Brain microvascular endothelial cell (primary cell): ENCODE results near the gene XPNPEP1.

Source experiments
- DNase-seq: peaks from one replicate; pipeline ENCODE4 v3.0.0-alpha.2; 2020
- H3K27ac ChIP-seq: fragments of 250-450 bp; sonication (Bioruptor Pico); 2 replicates; pipeline ENCODE4 v1.5.1; 2020; ENCODE audit warnings: mild to moderate bottlenecking, moderate library complexity
- H3K27me3 ChIP-seq: fragments of 250-450 bp; sonication (Bioruptor Pico); replicated peaks from 2 replicates; pipeline ENCODE4 v1.5.1; 2020; ENCODE audit warnings: mild to moderate bottlenecking
- H3K36me3 ChIP-seq: fragments of 250-450 bp; sonication (Bioruptor Pico); replicated peaks from 2 replicates; pipeline ENCODE4 v1.5.1; 2020; ENCODE audit warnings: mild to moderate bottlenecking
- H3K4me3 ChIP-seq: 2 replicates; pipeline ENCODE4 v1.5.1; 2011; ENCODE audit warnings: low read depth, mild to moderate bottlenecking, control low read depth, low read length, moderate library complexity
- in situ Hi-C: cut with HindIII; loops from 2 replicates; pipeline ENCODE4 v1.10.0; 2017; ENCODE audit warnings: low sequenced_read_pairs, low pct_ligation_motif_present
- TF ChIP-seq, protein P1 (sequence below): IDR thresholded peaks from 2 replicates; pipeline ENCODE4 v1.5.1; 2011; ENCODE audit warnings: low read depth, mild to moderate bottlenecking, moderate library complexity, low read length, control low read depth, inconsistent platforms; ENCODE audit errors: missing control alignments

Gene XPNPEP1

DNA sequence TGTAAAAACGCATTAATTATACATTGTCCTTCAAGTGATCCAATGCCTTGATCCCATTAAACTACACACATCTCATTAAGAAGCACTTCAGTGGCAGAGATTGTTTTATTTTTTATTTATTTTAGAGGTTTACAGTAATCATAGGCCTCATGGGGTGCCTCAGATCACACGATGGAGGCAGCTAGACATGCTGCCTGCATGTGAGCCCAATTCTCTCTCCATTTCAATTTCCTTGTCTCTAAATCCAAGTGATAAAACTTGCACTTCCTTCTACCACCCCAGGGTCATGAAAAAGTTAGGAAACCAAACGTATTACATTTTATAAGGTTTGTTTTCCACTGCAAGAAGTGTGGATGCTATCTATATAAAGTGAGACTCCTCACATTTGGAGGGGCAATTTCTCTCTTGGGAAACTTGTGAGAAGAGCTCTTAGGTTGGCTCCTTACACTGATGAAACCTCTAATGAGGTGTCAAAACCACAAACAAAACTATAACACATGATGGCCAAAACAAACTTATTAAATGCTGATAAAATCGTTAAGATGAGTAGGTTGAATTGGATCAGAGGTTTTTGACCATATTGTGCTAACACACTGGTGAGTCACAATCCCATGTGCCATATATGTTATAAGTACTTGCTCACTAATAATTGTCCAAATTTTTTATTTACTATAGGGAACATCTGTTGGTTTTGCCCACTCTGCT, 22.3 kb upstream of the XPNPEP1 start:
- no peak for DNase-seq
- in situ Hi-C loops: no loop called here
- no peaks in the 10 kb centered on the region for H3K36me3 ChIP-seq
- no peak overlapping the region for H3K4me3 ChIP-seq
- no peaks in the 10 kb centered on the region for H3K27me3 ChIP-seq
- H3K27ac ChIP-seq: no peak overlapping the region
- TF ChIP-seq, protein P1, sequence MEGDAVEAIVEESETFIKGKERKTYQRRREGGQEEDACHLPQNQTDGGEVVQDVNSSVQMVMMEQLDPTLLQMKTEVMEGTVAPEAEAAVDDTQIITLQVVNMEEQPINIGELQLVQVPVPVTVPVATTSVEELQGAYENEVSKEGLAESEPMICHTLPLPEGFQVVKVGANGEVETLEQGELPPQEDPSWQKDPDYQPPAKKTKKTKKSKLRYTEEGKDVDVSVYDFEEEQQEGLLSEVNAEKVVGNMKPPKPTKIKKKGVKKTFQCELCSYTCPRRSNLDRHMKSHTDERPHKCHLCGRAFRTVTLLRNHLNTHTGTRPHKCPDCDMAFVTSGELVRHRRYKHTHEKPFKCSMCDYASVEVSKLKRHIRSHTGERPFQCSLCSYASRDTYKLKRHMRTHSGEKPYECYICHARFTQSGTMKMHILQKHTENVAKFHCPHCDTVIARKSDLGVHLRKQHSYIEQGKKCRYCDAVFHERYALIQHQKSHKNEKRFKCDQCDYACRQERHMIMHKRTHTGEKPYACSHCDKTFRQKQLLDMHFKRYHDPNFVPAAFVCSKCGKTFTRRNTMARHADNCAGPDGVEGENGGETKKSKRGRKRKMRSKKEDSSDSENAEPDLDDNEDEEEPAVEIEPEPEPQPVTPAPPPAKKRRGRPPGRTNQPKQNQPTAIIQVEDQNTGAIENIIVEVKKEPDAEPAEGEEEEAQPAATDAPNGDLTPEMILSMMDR: no peak

DNA sequence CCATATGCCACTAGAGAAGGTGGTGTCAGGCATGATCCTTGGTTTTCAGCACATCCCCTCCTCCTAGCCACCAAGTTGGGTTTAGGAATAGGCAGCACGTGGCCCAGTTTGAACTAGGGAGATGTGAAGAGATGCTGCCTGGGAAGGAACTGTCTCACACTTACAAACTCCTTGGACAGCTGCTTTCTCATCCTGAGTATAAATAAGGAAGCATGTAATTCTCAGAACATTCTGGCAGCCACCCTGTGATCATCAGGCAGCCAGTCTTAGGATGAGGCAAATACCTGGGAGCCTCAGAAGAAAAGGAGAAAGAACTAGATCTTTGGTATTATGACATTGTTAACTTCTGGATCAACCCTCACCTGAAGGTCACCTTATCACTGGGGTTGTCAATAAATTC, 21.3 kb upstream of the XPNPEP1 start:
- H3K36me3 ChIP-seq: no peaks in the 10 kb centered on the region
- no peak overlapping the region for H3K4me3 ChIP-seq
- no peaks in the 10 kb centered on the region for H3K27me3 ChIP-seq
- H3K27ac ChIP-seq: no peak overlapping the region
- no peak for DNase-seq
- TF ChIP-seq, protein P1: no peak
- in situ Hi-C loops: no loop called here

DNA sequence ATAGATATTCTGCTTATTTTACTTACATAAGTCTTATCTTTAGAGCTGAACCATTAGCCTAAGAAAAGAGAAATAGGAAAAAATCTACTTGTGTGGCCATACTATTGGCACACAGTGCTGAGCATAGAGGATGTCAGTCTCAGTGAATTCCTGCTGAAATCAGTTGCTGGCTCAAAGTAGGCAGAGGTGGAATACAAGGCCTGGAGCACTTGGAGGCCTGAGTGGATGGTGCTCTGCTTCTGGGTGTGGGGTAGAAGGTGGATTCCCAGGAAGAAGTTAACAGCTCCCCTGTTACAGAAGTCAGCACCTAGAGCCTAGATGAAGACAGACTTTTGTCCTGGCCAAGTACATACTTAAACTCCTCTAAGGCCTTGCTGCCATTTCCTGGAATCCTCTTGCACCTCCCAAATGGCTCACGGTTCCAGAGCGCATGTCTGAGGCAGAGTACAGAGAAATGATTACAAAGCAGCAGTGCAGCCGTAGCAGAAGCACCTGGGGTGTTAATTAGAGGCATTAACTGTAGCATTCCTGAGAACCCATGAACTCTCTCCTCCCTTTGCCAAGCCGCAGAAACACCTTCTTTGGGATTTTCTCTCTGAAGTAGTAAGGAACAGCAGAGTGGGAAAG, 18.0 kb upstream of the XPNPEP1 start:
- no peaks in the 10 kb centered on the region for H3K36me3 ChIP-seq
- no peak overlapping the region for H3K27ac ChIP-seq
- TF ChIP-seq, protein P1: no peak
- in situ Hi-C loops: no loop called here
- H3K4me3 ChIP-seq: no peak overlapping the region
- DNase-seq: no peak
- H3K27me3 ChIP-seq: no peaks in the 10 kb centered on the region

DNA sequence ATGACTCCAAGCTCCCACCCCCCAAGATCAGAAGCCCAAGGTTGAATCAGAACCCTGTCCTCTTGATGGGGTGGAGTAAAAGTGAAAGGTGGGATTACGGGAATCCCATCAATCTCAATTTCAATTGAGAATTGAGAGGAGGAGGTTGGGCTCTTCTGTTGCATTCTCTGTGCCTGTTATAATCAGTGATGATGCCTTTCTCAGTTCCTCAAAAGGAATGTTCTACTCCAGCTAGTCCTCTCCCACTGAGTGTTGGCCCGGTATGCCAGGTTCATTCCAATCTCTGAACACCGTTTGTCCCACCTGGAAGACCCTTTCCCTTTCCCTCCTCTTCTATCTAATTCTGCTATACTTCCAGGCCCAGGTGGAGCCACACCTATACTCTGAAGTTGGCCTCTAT, 17.2 kb upstream of the XPNPEP1 start:
- no peaks in the 10 kb centered on the region for H3K27me3 ChIP-seq
- no peak overlapping the region for H3K27ac ChIP-seq
- no peak for DNase-seq
- no peak overlapping the region for H3K4me3 ChIP-seq
- TF ChIP-seq, protein P1: no peak
- in situ Hi-C loops: no loop called here
- H3K36me3 ChIP-seq: no peaks in the 10 kb centered on the region

DNA sequence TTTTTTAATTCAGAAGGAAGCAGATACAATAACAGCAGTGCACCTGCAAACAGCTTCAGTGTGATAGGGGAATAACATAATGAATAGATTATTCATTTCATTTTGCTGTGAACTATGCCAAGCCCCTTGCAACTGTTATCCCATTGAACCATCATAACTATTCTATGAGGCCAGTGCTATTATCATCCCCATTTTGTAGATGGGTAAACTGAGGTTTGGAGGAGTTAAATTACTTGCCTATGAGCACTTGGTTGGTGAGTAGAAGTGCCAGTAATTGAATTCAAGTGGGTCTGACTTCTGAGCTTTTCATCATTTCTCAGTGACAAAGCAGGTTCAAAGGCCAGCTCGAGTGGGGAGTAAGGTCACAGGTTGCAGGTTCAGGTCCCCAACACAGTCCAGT, 16.8 kb upstream of the XPNPEP1 start:
- no peaks in the 10 kb centered on the region for H3K36me3 ChIP-seq
- no peak for DNase-seq
- TF ChIP-seq, protein P1: no peak
- no peaks in the 10 kb centered on the region for H3K27me3 ChIP-seq
- H3K4me3 ChIP-seq: no peak overlapping the region
- in situ Hi-C loops: no loop called here
- H3K27ac ChIP-seq: no peak overlapping the region
